HCT116 (cell line): ENCODE data around the gene SORCS2.

ENCODE experiments used
- ATF3 ChIP-seq: IDR thresholded peaks from 2 replicates; pipeline ENCODE4 v1.6.1; 2012
- CTCF ChIP-seq, 3 experiments: fragments of 200-600 bp in 1 of 3; sonication (generic) in 1 of 3; IDR thresholded peaks in 2 of 3; conservative IDR thresholded peaks in 1 of 3; 2 replicates each; pipeline ENCODE4 v1.5.1; 2012 to 2017; ENCODE audit warnings: low read depth in 2 of 3, low read length in 2 of 3, antibody characterized with exemption in 1 of 3, borderline replicate concordance in 1 of 3, control low read depth in 1 of 3, mild to moderate bottlenecking in 1 of 3, mixed read lengths in 1 of 3, mixed run types in 1 of 3, moderate library complexity in 1 of 3; ENCODE audit not compliant: insufficient read depth in 1 of 3
- EGR1 ChIP-seq: IDR thresholded peaks from 2 replicates; pipeline ENCODE4 v1.6.1; 2012; ENCODE audit warnings: low read depth
- EZH2 ChIP-seq: fragments of 200-600 bp; sonication (generic); IDR thresholded peaks from 2 replicates; pipeline ENCODE4 v1.6.1; 2017; ENCODE audit warnings: antibody characterized with exemption, mixed run types
- EZH2phosphoT487 ChIP-seq: fragments of 200-600 bp; IDR thresholded peaks from 2 replicates; pipeline ENCODE4 v1.6.1; 2018; ENCODE audit warnings: antibody characterized with exemption, borderline replicate concordance
- MAX ChIP-seq: IDR thresholded peaks from 2 replicates; pipeline ENCODE4 v1.6.1; 2012
- POLR2A ChIP-seq: IDR thresholded peaks from 2 replicates; pipeline ENCODE4 v1.7.0; 2011; ENCODE audit warnings: borderline replicate concordance; ENCODE audit not compliant: insufficient read depth, insufficient read length; ENCODE audit errors: extremely low read depth
- POLR2AphosphoS5 ChIP-seq: IDR thresholded peaks from 2 replicates; pipeline ENCODE4 v1.6.1; 2011; ENCODE audit warnings: mild to moderate bottlenecking, low read depth, low read length, moderate library complexity
- RAD21 ChIP-seq: IDR thresholded peaks from 2 replicates; pipeline ENCODE4 v1.6.1; 2012; ENCODE audit warnings: low read depth, mild to moderate bottlenecking
- REST ChIP-seq: IDR thresholded peaks from 2 replicates; pipeline ENCODE4 v1.6.1; 2012; ENCODE audit warnings: low read depth
- SIN3A ChIP-seq: IDR thresholded peaks from 2 replicates; pipeline ENCODE4 v1.6.1; 2012; ENCODE audit warnings: low read depth
- TCF7L2 ChIP-seq: IDR thresholded peaks from 2 replicates; pipeline ENCODE4 v1.7.0; 2011; ENCODE audit warnings: borderline replicate concordance, inconsistent platforms; ENCODE audit not compliant: insufficient read depth, insufficient read length; ENCODE audit errors: extremely low read depth
- ZBTB33 ChIP-seq: IDR thresholded peaks from 2 replicates; pipeline ENCODE4 v1.6.1; 2011; ENCODE audit warnings: mild to moderate bottlenecking, low read length, moderate library complexity; ENCODE audit not compliant: insufficient replicate concordance; ENCODE audit errors: extremely low read depth
- ZNF274 ChIP-seq: fragments of 200-500 bp; sonication (Bioruptor generic); IDR thresholded peaks from 2 replicates; pipeline ENCODE4 v1.6.1; 2014; ENCODE audit warnings: mild to moderate bottlenecking, low read depth, low read length, inconsistent platforms

- TF ChIP-seq TCF7L2 = no peak
- TF ChIP-seq CTCF (IDR thresholded peaks at IDR 0.05 in 2 of 3, conservative IDR thresholded peaks at IDR 0.05 in 1 of 3; ENCODE audit: borderline replicate concordance in 1 of 3, insufficient read depth in 1 of 3, low read depth in 2 of 3, low read length in 2 of 3) = no peak
- no peak for TF ChIP-seq EZH2phosphoT487
- no peak for TF ChIP-seq POLR2A
- no peak for TF ChIP-seq MAX
- no peak for TF ChIP-seq ZNF274
- TF ChIP-seq POLR2AphosphoS5 = no peak
- TF ChIP-seq EGR1 = no peak
- TF ChIP-seq EZH2 = no peak
- TF ChIP-seq REST = no peak
- TF ChIP-seq RAD21 = no peak
- no peak for TF ChIP-seq ATF3
- no peak for TF ChIP-seq ZBTB33
- no peak for TF ChIP-seq SIN3A
These were observed 299.6 kb downstream of the SORCS2 start for GRCh38 chr4:7491915-7492314.
